Activated CD4-positive, alpha-beta memory T cell treated with anti-CD3 and anti-CD28 coated beads, Interleukin-2, amount 10 ng/mL, durations not matched to agents 7 days and 5 days (primary cell): ENCODE results near the gene CBX7. TPM values are rescaled to one million over a fixed set of nuclear protein-coding genes. Genes with fewer than 3 reads are reported as not detected.

ENCODE experiments used
- CTCF ChIA-PET: fragments of 350-600 bp; sonication (Branson Sonifier 250); formaldehyde crosslinking; loops from one replicate; lab custom pipeline; 2021; ENCODE audit warnings: antibody characterized with exemption, inconsistent platforms; lab: Charles Lee
- POLR2A ChIA-PET: fragments of 350-600 bp; sonication (Branson Sonifier 250); formaldehyde crosslinking; loops from one replicate; lab custom pipeline; 2021; ENCODE audit warnings: antibody characterized with exemption; lab: Charles Lee
- DNase-seq: peaks from one replicate; pipeline ENCODE4 v3.0.0-alpha.2; 2020
- H3K27ac Mint-ChIP-seq: one replicate; pipeline ENCODE4 v1.8.0; 2021; ENCODE audit warnings: mild to moderate bottlenecking, mixed read lengths
- H3K27me3 Mint-ChIP-seq: one replicate; pipeline ENCODE4 v1.8.0; 2021; ENCODE audit warnings: mixed read lengths
- H3K36me3 Mint-ChIP-seq: one replicate; pipeline ENCODE4 v1.8.0; 2021; ENCODE audit warnings: low read depth, mixed read lengths
- H3K4me1 Mint-ChIP-seq: one replicate; pipeline ENCODE4 v1.8.0; 2021; ENCODE audit warnings: mixed read lengths
- H3K4me3 Mint-ChIP-seq: one replicate; pipeline ENCODE4 v1.8.0; 2021; ENCODE audit warnings: mild to moderate bottlenecking, mixed read lengths
- H3K9me3 Mint-ChIP-seq: one replicate; pipeline ENCODE4 v1.8.0; 2021; ENCODE audit warnings: mixed read lengths
- total RNA-seq, 2 experiments: library from RNA; stranded (reverse); gene quantifications; one replicate each; pipeline ENCODE4 v1.2.3, GENCODE V29; 2021

CBX7 gene
- total RNA-seq, 2 experiments from 2014 or later: 24.9 to 25.0 TPM

- Mint-ChIP-seq H3K9me3 (no peaks in the 10 kb centered on the region), H3K36me3 (peaks cover 56% of the 10 kb centered on the region), H3K27ac (peak overlapping the region; percentile 96), H3K4me3 (peak overlapping the region; percentile 73), H3K4me1 (peaks cover 99% of the 10 kb centered on the region), H3K27me3 (no peaks in the 10 kb centered on the region)
- ChIA-PET CTCF (interaction anchor here (0.9 kb wide), 1 partner anchor 28 kb away, joined by 4 read pairs; no protein-coding TSS in a partner anchor), POLR2A (interaction anchor here (0.8 to 5.3 kb wide), 7 partner anchors 9 to 334 kb away, joined by 3 to 48 read pairs (median 5); partner anchors contain the start of genes APOBEC3G, APOBEC3H and SUN2)
- no peak for DNase-seq
These were observed 62.6 kb downstream of the CBX7 start for GRCh38 chr22:39089928-39090327.

DNA sequence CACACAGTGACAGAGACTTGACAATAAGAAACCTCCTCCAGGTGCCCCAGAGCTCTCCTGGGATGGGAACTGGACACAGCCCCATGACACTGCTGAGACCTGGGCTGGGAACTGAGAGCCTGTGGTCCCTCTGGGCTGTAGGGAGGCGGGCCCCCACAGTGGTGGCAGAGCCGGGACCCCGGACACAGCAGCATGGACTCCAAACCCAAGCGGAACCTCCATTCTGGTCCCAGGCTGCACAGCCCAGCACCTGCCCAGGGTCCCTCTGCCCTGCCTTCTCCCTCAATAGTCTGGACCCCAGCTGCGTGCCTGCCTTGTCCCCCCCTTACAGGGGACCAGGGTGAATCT lies 63.8 kb downstream of the CBX7 start:
- DNase-seq: no peak
- CTCF ChIA-PET: no interaction called here
- no peak overlapping the region for H3K4me3 Mint-ChIP-seq
- no peaks in the 10 kb centered on the region for H3K27me3 Mint-ChIP-seq
- peak overlapping the region; percentile 96 for H3K27ac Mint-ChIP-seq
- no peaks in the 10 kb centered on the region for H3K9me3 Mint-ChIP-seq
- POLR2A ChIA-PET: interaction anchor here (1.0 to 5.3 kb wide), 4 partner anchors 9 to 431 kb away, joined by 3 to 48 read pairs (median 25); partner anchors contain the start of genes APOBEC3G, APOBEC3H and ATF4
- H3K4me1 Mint-ChIP-seq: peaks cover 89% of the 10 kb centered on the region
- H3K36me3 Mint-ChIP-seq: peaks cover 63% of the 10 kb centered on the region

- H3K4me3 Mint-ChIP-seq: no peak overlapping the region
- ChIA-PET POLR2A (interaction anchor here (1.0 to 5.3 kb wide), 4 partner anchors 9 to 432 kb away, joined by 3 to 48 read pairs (median 25); partner anchors contain the start of genes APOBEC3G, APOBEC3H and ATF4), CTCF (interaction anchor here (0.6 kb wide), 1 partner anchor 321 kb away, joined by 3 read pairs; no protein-coding TSS in a partner anchor)
- no peak for DNase-seq
- peak overlapping the region; percentile 96 for H3K27ac Mint-ChIP-seq
- H3K36me3 Mint-ChIP-seq: peaks cover 68% of the 10 kb centered on the region
- H3K9me3 Mint-ChIP-seq: no peaks in the 10 kb centered on the region
- H3K4me1 Mint-ChIP-seq: peaks cover 89% of the 10 kb centered on the region
- no peaks in the 10 kb centered on the region for H3K27me3 Mint-ChIP-seq
These were observed 64.4 kb downstream of the CBX7 start for GRCh38 chr22:39087881-39088684.

DNA sequence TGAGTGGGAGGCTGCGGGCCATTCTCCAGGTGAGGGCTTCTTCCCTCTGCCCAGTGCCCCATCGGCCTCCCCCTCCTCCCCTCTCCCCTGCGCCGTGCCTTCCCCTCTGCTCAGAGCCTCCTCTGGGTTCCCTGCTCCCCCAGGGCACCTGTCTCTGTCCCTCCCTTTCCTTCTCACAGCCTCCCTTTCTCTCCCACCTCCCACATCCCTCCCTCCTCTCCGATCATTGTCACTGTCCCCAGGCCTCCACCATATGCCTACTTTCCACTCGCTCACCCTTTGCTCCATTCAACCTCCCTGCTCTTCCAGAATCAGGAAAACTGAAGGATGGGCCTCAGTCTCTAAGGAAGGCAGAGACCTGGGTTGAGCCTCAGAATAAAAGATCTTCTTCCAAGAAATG lies 65.4 kb downstream of the CBX7 start:
- POLR2A ChIA-PET: interaction anchor here (5.3 kb wide), 1 partner anchor 12 kb away, joined by 48 read pairs; the partner anchor contains the start of gene APOBEC3H

DNA sequence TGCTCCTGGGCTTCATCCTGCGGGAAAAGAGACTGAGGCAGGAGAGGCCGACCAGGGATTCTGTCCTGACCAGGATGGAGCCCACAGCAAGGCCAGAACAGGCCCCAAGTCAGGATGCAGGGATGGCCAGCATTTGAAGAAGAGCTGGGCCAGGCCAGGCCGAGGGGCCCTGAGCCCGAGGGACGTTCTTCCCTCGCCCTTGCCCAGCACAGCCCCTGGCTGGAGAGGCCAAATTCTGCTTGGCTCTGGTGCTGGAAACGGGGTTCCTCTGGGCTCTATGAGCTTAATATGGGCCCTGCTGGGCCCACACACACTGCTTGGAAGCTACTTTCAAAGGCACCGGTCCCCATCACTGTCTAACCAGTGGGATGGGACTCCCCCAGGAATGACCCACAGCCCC lies 67.8 kb downstream of the CBX7 start:
- no peak overlapping the region for H3K4me3 Mint-ChIP-seq
- H3K9me3 Mint-ChIP-seq: no peaks in the 10 kb centered on the region
- POLR2A ChIA-PET: interaction anchor here (0.9 to 1.5 kb wide), 3 partner anchors 10 to 64 kb away, joined by 3 to 5 read pairs (median 4); no protein-coding TSS in a partner anchor
- no peaks in the 10 kb centered on the region for H3K27me3 Mint-ChIP-seq
- no peak for DNase-seq
- H3K27ac Mint-ChIP-seq: no peak overlapping the region
- CTCF ChIA-PET: no interaction called here
- peaks cover 86% of the 10 kb centered on the region for H3K4me1 Mint-ChIP-seq
- H3K36me3 Mint-ChIP-seq: peaks cover 73% of the 10 kb centered on the region

More for the DNA sequence above, 65.4 kb downstream of the CBX7 start:
- no peak overlapping the region for H3K4me3 Mint-ChIP-seq
- H3K27me3 Mint-ChIP-seq: no peaks in the 10 kb centered on the region
- no peaks in the 10 kb centered on the region for H3K9me3 Mint-ChIP-seq
- peak overlapping the region; percentile 75 for H3K27ac Mint-ChIP-seq
- H3K36me3 Mint-ChIP-seq: peaks cover 68% of the 10 kb centered on the region
- CTCF ChIA-PET: no interaction called here
- DNase-seq: no peak
- H3K4me1 Mint-ChIP-seq: peaks cover 89% of the 10 kb centered on the region

DNA sequence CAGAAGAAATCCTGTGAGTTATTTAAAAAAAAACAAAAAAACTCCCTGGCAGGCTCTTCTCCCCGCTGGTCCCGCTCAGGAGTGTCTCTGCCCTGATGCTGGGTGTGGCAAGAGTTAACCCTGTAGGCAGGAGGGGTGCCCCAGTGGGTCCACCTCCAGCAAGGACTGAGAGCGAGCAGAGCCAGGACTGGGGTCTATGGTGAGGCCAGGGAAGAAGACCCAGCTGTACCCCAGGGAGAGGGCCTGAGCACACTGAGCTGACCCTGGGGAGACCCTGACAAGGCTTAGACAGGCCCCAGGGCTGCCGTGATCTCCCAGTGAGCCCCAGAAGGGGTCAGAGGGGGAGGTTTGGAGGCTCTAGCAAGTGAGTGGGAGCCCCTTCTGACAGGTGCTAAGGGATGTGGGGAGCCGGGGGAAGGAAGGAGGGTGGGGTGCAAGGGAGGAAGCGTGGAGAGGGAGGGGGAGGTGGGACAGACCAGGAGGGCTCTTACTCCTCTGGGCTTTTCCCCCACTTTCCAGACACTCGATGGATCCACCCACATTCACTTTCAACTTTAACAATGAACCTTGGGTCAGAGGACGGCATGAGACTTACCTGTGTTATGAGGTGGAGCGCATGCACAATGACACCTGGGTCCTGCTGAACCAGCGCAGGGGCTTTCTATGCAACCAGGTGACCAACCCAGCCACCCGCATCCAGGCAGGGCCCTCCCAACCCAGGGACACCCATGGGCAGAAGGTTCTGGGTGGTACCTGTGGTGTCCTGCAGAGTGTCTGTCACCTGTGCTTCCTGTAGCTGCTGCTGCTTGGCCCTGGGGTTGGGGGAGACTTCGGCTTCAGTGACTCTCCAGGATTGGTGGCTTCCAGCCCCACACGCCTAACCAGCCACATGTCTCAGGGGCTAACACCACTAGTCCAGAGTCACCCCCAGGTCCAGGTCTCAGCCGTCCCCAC lies 69.0 kb downstream of the CBX7 start:
- Mint-ChIP-seq H3K27me3 (no peaks in the 10 kb centered on the region), H3K36me3 (peaks cover 80% of the 10 kb centered on the region), H3K9me3 (no peaks in the 10 kb centered on the region), H3K27ac (peak overlapping the region; percentile 63), H3K4me3 (no peak overlapping the region), H3K4me1 (peaks cover 83% of the 10 kb centered on the region)
- DNase-seq: no peak
- ChIA-PET CTCF (no interaction called here), POLR2A (interaction anchor here (1.3 to 1.6 kb wide), 3 partner anchors 12 to 65 kb away, joined by 3 to 5 read pairs (median 3); no protein-coding TSS in a partner anchor)

DNA sequence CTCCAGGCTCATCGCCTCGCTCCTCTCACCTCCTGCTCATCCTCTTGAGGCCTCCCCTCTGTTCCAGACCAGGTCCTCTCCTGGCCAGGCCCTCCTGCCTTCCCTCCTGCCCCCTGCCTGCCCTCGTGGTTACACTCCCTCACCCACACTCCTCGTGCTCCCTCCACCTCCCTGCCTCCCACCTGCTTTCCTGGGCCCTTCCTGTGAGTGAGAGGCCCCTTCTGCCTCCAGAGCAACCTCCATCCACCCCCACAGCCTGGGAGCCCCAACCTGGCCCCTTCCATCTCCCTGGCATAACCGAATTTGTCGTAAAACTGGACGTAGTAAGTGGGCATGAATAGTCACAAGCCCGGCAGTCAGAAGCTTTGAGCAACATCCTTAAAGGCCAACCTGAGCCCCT lies 70.9 kb downstream of the CBX7 start:
- no peak for DNase-seq
- peak overlapping the region; percentile 21 for H3K4me3 Mint-ChIP-seq
- no peaks in the 10 kb centered on the region for H3K27me3 Mint-ChIP-seq
- peaks cover 69% of the 10 kb centered on the region for H3K4me1 Mint-ChIP-seq
- H3K9me3 Mint-ChIP-seq: no peaks in the 10 kb centered on the region
- POLR2A ChIA-PET: interaction anchor here (1.6 to 4.8 kb wide), 2 partner anchors 8 to 17 kb away, joined by 3 to 46 read pairs; no protein-coding TSS in a partner anchor
- peaks cover 79% of the 10 kb centered on the region for H3K36me3 Mint-ChIP-seq
- H3K27ac Mint-ChIP-seq: peak overlapping the region; percentile 66
- CTCF ChIA-PET: no interaction called here

DNA sequence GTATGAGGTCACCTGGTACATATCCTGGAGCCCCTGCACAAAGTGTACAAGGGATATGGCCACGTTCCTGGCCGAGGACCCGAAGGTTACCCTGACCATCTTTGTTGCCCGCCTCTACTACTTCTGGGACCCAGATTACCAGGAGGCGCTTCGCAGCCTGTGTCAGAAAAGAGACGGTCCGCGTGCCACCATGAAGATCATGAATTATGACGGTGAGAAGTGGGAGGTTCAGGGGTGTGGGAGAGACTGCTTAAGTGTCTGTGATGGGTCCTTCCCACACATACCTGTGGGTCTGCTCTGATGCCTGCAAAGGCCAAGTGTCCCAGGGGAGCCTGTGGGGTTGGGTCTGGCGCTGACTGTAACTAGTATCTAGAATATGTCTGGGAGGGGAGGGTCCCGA lies 71.5 kb downstream of the CBX7 start:
- Mint-ChIP-seq H3K36me3 (peaks cover 74% of the 10 kb centered on the region), H3K27me3 (no peaks in the 10 kb centered on the region), H3K27ac (peak overlapping the region; percentile 66), H3K9me3 (no peaks in the 10 kb centered on the region), H3K4me1 (peaks cover 67% of the 10 kb centered on the region), H3K4me3 (peak overlapping the region; percentile 41)
- POLR2A ChIA-PET: interaction anchor here (1.8 to 4.8 kb wide), 2 partner anchors 9 to 14 kb away, joined by 4 to 46 read pairs; no protein-coding TSS in a partner anchor
- CTCF ChIA-PET: no interaction called here
- DNase-seq: no peak

Other genes with a start within 250 kb of the CBX7 start
- not detected for gene APOBEC3A, start 195.1 kb downstream of the CBX7 start, total RNA-seq
- gene APOBEC3B, start 170.3 kb downstream of the CBX7 start, total RNA-seq: 10 to 100 TPM; 51.6 to 51.9 TPM
- gene APOBEC3C, start 138.4 kb downstream of the CBX7 start, total RNA-seq: 100 to 1,000 TPM; 146 to 157 TPM
- gene APOBEC3D, start 131.6 kb downstream of the CBX7 start, total RNA-seq: 10 to 100 TPM; 58.2 to 58.9 TPM
- 10 to 100 TPM; 36.4 to 42.2 TPM for gene APOBEC3F, start 111.8 kb downstream of the CBX7 start, total RNA-seq
- 100 to 1,000 TPM; 145 to 146 TPM for gene APOBEC3G, start 75.4 kb downstream of the CBX7 start, total RNA-seq
- 100 to 1,000 TPM; 126 to 128 TPM for gene APOBEC3H, start 55.4 kb downstream of the CBX7 start, total RNA-seq
- 1 to 10 TPM; 6.4 to 6.5 TPM for gene PDGFB, start 92.3 kb upstream of the CBX7 start, total RNA-seq
- gene RPL3, start 166.9 kb upstream of the CBX7 start, total RNA-seq: 1,000 to 10,000 TPM; 1,526 to 1,529 TPM
- under 1 TPM in 1 of 2 experiments, not detected in 1; 0.15 TPM for gene SYNGR1, start 197.3 kb upstream of the CBX7 start, total RNA-seq
- gene TAB1, start 247.1 kb upstream of the CBX7 start, total RNA-seq: 10 to 100 TPM; 25.0 to 27.5 TPM